Measurements from ENCODE around the gene KLRC4.
A peak's percentile ranks its signal among the peaks of the same experiment; 100 is the strongest.

KLRC4 gene

GRCh38 chr12:10365696-10366405 is 43.7 kb downstream of the KLRC4 start:
- peak; percentile 52 for DNase-seq (ENCODE audit: low read depth)
- peak; percentile 51 for TF ChIP-seq CTCF (conservative IDR thresholded peaks at IDR 0.05; ENCODE audit: low read depth, low read length)
- H3K4me3 ChIP-seq (ENCODE audit: low read depth, low read length): peak overlapping the region; percentile 56

- TF ChIP-seq CTCF (conservative IDR thresholded peaks at IDR 0.05; ENCODE audit: low read depth, low read length): no peak
- peak overlapping the region; percentile 56 for H3K4me3 ChIP-seq (ENCODE audit: low read depth, low read length)
- DNase-seq (ENCODE audit: low read depth): peak; percentile 94
Measured at GRCh38 chr12:10364815-10365622, 44.5 kb downstream of the KLRC4 start.

GRCh38 chr12:10363914-10364814 is 45.4 kb downstream of the KLRC4 start:
- no peak for TF ChIP-seq CTCF (conservative IDR thresholded peaks at IDR 0.05; ENCODE audit: low read depth, low read length)
- DNase-seq (ENCODE audit: low read depth): peak; percentile 71
- H3K4me3 ChIP-seq (ENCODE audit: low read depth, low read length): peak overlapping the region; percentile 56

- no peak for DNase-seq (ENCODE audit: low read depth)
- no peak for TF ChIP-seq CTCF (conservative IDR thresholded peaks at IDR 0.05; ENCODE audit: low read depth, low read length)
- H3K4me3 ChIP-seq (ENCODE audit: low read depth, low read length): peak overlapping the region; percentile 56
Measured at GRCh38 chr12:10363658-10363913, 46.0 kb downstream of the KLRC4 start.

- no peak for TF ChIP-seq CTCF (conservative IDR thresholded peaks at IDR 0.05; ENCODE audit: low read depth, low read length)
- DNase-seq (ENCODE audit: low read depth): peak; percentile 64
- H3K4me3 ChIP-seq (ENCODE audit: low read depth, low read length): no peak overlapping the region
Measured at GRCh38 chr12:10362828-10363657, 46.5 kb downstream of the KLRC4 start.

- no peak overlapping the region for H3K4me3 ChIP-seq (ENCODE audit: low read depth, low read length)
- DNase-seq (ENCODE audit: low read depth): no peak
Measured at GRCh38 chr12:10362325-10362724, 47.2 kb downstream of the KLRC4 start.

More at GRCh38 chr12:10362325-10362724, 47.2 kb downstream of the KLRC4 start:
- TF ChIP-seq CTCF (conservative IDR thresholded peaks at IDR 0.05; ENCODE audit: low read depth, low read length): no peak

Measured in choroid plexus epithelial cell (primary cell).